GM19438 (cell line): ENCODE measurements around the gene MDP1.

Experiments
- ATAC-seq: cut with Tn5 transposase; IDR thresholded peaks from one replicate; pipeline ENCODE4 v1.9.1; 2021; ENCODE audit warnings: low read depth; ENCODE audit not compliant: unreplicated experiment

The MDP1 gene

DNA sequence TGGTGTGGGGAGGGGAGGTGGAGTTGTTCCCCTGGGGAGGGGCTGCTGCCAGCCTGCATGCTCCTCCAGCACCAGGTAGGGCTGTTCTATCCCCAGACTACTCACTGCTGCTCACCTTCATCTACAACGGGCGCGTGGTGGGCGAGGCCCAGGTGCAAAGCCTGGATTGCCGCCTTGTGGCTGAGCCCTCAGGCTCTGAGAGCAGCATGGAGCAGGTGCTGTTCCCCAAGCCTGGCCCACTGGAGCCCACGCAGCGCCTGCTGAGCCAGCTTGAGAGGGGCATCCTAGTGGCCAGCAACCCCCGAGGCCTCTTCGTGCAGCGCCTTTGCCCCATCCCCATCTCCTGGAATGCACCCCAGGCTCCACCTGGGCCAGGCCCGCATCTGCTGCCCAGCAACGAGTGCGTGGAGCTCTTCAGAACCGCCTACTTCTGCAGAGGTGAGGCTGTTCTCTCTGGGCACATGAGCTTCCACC, 51.3 kb downstream of the MDP1 start:
- no peak for ATAC-seq
